NK-92 (cell line): Measurements from ENCODE around the gene TMEM240.
"Not testable (repeated sequence)": the region's sequence is repeated elsewhere in the genome, so short reads cannot be mapped to it uniquely, and the experiment has no call there.

Experiments used
- DNase-seq: peaks from one replicate; lab custom pipeline; 2025; ENCODE audit not compliant: unreplicated experiment; lab: John Stamatoyannopoulos, UW

The TMEM240 gene

DNA sequence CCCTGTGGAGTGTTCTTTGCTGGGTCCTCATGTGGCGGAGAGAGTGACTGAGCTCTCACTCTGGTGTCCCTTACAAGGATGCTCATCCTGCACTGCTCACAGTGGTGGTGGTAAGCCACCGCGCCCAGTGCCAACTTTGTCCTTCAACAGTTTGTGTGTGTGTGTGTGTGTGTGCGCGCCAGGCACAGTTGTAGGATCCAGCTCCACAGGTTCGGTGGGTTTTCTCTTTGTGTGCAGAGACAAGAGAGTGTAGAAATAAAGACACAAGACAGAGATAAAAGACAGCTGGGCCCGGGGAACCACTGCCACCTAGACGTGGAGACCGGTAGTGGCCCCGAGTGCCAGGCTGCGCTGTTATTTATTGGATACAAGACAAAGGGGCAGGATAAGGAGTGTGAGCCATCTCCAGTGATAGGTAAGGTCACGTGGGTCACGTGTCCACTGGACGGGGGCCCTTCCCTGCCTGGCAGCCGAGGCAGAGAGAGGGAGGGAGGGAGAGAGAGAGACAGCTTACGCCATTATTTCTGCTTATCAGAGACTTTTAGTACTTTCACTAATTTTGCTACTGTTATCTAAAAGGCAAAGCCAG lies 35.6 kb downstream of the TMEM240 start:
- not testable (repeated sequence) for DNase-seq

DNA sequence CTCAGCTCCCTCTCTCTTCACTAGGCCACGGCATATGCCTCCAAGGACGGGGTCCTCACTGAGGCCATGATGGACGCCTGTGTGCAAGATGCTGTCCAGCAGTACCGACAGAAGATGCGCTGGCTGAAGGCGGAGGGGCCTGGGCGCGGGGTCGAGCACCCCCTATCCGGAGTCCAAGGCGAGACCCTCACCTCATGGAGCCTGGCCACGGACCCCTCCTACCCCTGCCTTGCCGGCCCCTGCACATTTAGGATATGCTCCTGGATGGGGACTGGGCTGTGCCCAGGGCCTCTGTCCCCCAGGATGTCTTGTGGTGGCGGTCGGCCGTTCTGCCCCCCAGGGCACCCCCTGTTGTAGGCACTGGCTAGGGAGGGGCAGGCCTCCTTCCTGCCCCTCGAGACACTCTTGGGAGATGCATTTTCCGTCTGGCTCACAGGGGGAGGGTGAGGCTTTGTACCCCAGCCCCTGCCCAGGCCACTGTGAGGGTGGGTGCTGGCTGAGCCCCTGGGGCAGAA lies 44.9 kb downstream of the TMEM240 start:
- DNase-seq, result not testable (repeated sequence)

DNA sequence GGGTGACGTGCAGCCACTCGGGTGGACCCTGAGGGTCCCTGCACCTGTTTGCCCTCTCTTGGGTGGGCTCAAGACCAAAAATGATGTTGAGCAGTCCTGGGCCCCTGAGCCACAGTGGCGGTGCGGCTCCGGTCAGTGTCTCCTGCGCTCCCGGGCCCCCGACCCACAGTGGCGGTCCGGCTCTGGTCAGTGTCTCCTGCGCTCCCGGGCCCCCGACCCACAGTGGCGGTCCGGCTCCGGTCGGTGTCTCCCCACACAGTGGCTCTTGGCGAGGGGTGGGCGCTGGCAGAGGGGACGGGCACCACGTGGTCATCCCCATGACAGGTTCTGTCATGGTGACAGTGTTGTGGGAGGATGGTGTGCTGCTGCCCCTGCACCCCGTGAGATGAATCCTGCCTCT lies 46.1 kb downstream of the TMEM240 start:
- not testable (repeated sequence) for DNase-seq

DNA sequence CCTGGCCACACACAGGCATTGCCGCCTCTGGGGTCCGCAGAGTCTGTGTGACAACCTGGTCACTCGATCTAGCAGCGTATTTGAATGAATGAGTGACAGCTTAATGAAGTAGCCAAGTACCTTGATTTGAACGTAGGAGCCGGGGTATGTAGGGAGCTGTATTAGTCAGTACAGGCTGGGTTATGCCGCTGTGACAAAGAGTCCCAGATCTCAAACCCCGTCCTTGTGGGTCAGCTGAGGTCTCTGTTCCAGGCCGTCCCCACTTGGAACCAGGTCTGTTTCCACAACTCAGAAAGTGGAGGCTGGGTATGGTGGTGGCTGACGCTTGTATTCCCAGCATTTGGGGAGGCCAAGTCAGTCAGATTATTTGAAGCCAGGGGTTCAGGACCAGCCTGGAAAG lies 48.8 kb downstream of the TMEM240 start:
- DNase-seq, result no peak

DNA sequence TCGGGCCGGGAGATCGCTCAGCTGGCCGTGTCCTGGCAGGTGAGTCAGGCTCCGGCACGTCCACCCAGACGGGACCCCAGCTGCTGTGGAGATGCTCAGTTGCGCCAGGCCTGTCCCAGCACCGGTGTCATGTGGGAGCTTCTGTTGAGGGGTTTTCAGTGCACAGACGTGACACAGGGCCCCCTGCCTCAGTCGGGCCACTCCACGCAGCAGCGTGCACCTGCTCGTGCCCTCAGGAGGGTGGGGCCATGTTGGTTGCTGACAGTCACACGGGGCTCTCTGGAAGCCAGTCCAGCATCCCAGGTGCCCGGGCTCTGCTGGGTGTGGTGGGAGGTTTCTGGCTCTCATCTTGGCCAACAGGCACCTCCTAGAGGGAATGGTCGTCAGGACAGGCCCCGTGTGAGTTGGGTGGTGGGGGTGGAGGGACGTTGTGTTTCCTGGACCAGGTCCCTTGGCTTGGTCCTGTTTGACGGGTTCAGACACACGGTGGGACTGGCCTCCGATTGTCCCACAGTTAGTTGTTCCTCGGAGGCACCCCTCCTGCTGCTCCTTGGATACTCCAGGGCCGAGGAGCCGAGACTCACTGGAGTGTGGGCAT lies 49.7 kb downstream of the TMEM240 start:
- no peak for DNase-seq

DNA sequence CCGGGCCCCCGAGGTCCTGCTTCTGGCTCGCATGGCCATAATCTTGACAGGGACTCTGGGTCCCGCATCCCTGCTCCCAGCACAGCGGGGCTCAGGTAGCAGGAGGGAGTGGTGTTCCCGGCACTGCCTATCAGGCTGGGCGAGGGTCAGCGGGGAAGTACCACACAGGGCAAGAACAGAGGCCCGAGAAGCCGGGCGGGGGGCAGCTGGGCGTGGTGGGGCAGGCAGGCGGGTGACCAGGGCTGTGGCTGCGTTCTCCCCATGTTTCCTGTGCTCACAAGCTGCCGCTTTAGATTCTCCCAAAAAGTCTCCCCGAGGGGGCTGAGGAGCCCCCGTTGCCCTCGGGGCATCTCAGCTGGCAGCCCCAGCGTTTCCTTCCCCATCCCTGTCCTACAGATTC lies 50.6 kb downstream of the TMEM240 start:
- DNase-seq, result no peak

DNA sequence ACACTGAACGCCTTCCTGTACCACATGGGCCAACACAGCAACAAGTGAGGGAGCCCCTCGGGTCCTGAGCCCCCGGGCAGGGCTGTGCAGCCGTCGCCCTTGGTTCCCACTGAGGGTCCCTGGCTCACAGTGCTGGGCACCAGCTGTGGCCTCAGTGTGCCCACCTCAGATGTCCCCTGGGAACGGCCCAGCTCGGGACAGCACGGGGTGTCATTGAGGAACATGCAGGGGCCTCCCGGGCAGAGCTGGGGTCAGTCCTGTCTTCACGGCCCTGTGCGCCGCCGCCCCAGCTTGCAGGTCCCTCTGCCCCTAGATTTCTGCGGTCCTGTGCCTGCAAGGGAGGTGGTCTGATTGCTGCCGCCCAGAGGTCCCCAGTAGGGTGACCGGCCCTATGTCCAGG lies 51.2 kb downstream of the TMEM240 start:
- no peak for DNase-seq

DNA sequence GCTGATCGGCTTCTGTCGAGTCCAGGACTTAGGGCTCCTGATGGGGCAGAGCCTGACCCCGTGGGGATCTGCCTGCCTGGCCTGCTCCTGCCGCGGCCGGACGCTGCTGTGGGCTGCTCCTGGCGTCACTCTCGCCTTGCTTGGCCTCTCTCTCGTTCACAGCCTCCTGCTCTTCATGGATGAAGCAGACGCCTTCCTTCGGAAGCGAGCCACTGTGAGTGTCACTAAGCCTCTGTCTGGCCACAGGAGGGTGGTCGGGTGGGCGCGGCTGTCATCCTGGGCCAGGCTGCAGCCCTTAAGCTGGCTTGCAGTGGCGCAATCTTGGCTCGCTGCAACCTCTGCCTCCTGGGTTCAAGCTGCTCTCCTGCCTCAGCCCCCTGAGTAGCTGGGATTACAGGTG lies 52.7 kb downstream of the TMEM240 start:
- DNase-seq, result no peak

DNA sequence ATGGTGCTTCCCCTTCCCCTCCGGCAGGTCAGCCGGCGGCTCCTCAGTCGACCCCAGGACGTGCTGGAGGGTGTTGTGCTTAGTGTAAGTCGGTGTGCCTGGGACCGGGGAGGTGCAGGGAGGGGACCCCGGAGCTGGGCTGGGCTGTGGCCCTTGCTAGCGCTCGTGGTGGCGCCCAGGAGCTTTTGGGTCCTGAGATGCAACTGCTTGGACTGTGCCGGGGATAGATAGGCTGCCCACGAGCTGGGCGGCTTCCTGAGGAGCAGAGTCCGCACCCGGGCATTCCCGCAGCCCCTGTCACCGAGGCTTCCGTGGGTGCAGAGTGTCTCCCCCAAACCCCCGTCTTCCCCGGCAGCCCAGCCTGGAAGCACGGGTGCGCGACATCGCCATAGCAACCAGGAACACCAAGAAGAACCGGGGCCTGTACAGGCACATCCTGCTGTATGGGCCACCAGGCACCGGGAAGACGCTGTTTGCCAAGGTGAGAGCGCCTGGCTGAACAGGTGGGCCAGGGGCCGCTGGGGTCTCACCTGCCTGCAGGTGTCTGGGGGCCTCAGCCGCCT lies 54.6 kb downstream of the TMEM240 start:
- not testable (repeated sequence) for DNase-seq

DNA sequence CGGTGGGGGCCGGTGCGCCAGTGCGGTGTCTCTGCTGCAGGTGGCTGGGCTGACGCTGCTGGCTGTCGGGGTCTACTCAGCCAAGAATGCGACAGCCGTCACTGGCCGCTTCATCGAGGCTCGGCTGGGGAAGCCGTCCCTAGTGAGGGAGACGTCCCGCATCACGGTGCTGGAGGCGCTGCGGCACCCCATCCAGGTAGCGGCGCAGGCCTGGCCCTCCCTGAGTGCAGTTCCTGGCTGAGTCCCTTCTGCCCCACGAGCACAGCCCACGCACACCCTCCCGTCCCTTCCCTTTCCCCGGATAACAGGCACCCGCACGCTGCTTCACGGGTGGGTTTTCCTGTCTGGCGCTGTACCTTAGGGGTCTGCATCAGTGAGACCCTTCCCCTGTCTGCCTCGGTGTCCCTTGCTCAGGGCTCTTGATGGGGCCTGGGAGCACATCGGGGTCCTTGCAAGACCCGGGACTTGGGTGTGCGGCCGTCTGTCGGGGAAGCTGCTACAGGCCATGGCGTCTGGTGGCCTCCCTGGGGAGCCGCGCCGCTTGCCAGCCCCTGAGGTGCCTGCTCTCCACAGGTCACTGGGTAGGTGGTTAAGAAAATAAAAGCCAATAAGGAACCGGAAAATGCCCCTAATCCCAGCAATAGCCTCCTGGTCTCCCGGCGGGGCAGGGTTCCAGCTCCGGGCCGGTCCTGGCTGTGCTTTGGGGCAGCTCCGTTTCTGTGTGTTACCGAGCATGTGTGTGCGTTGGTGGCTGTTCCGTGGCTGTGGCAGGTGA lies 55.3 kb downstream of the TMEM240 start:
- DNase-seq, result not testable (repeated sequence)
